DOHH2 (cell line): ENCODE results near the gene IFNA10.

ENCODE experiments used
- EZH2phosphoT487 ChIP-seq: fragments of 200-600 bp; sonication (generic); IDR thresholded peaks from 2 replicates; pipeline ENCODE4 v1.6.1; 2017; ENCODE audit warnings: borderline replicate concordance, mild to moderate bottlenecking, antibody characterized with exemption, low read length, moderate library complexity, mixed read lengths
- TF ChIP-seq, protein P1 (sequence below): fragments of 200-600 bp; sonication (generic); IDR thresholded peaks from one replicate; pipeline ENCODE4 v1.5.1; 2014; ENCODE audit warnings: antibody characterized with exemption, mild to moderate bottlenecking, low read depth, low read length; ENCODE audit not compliant: poor library complexity, severe bottlenecking

DNA sequence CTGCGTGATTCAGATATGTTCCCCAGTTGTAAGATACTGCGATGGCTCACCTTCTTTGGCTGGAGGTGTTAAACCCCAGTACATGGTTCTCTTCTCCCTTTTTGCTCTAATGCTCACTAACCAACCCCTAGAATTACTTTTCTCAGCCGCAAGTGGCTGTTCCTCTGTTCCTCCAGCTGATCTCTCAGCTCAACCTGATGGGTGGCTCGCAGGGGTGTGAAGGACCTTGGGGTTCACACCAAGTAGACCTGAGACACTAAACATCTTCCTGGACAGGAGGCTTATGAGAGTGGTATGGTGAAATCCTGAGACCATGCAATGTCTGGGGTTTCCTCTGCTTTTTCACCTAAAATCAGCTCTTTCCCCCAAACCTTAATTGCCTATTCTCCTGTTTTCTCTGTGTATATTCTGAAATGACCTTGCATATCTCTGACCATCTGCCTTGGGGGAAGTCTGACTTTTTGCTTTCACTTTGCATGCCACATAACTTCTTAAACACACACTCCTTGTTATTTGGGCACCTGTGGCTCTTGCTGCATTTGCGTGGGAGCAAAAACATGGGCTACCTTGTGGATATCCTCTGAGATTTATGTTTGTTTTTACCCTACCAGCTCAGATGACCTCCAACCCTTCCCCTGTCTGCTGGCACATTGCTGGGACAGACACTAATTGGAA lies 48.7 kb upstream of the IFNA10 start:
- no peak for TF ChIP-seq EZH2phosphoT487
- TF ChIP-seq, protein P1, sequence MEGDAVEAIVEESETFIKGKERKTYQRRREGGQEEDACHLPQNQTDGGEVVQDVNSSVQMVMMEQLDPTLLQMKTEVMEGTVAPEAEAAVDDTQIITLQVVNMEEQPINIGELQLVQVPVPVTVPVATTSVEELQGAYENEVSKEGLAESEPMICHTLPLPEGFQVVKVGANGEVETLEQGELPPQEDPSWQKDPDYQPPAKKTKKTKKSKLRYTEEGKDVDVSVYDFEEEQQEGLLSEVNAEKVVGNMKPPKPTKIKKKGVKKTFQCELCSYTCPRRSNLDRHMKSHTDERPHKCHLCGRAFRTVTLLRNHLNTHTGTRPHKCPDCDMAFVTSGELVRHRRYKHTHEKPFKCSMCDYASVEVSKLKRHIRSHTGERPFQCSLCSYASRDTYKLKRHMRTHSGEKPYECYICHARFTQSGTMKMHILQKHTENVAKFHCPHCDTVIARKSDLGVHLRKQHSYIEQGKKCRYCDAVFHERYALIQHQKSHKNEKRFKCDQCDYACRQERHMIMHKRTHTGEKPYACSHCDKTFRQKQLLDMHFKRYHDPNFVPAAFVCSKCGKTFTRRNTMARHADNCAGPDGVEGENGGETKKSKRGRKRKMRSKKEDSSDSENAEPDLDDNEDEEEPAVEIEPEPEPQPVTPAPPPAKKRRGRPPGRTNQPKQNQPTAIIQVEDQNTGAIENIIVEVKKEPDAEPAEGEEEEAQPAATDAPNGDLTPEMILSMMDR: no peak
